ENCODE measurements around the gene DBN1. TPM values are rescaled to one million over a fixed set of nuclear protein-coding genes. Genes with fewer than 3 reads are reported as not detected.
A peak's percentile ranks its signal among the peaks of the same experiment; 100 is the strongest.

DBN1 gene
- total and polyA plus RNA-seq, 9 of the 15 experiments (the other 6 are each of a cell fraction or from before 2014, with no cell fraction given) = 0.25 to 87.2 (median 27.9) TPM

GRCh38 chr5:177508837-177509236 is 35.4 kb upstream of the DBN1 start:
- ATAC-seq (peak; percentile 64), DNase-seq (ENCODE audit: extremely low read depth in 1 of 4, low spot score in 3 of 4) (peak in 2 of 4 experiments; percentile 70 to 83), FAIRE-seq (peak; percentile 94)
- Histone ChIP-seq H3K27me3 (ENCODE audit: control insufficient read depth in 2 of 2, insufficient read depth in 2 of 2, low read length in 2 of 2) (no peaks in the 10 kb centered on the region), H3K9me1 (ENCODE audit: control insufficient read depth, insufficient read depth, low read length) (no peaks in the 10 kb centered on the region), H3K9ac (ENCODE audit: insufficient read depth in 1 of 2, low read depth in 2 of 2, low read length in 2 of 2) (peak overlapping the region; percentile 66 to 89), H3K79me2 (ENCODE audit: control insufficient read depth, insufficient read depth, low read length) (peaks cover 15% of the 10 kb centered on the region; the same call in 2 of the 3 replicates), H3K4me1 (replicated peaks in 1 of 2; ENCODE audit: control insufficient read depth in 2 of 2, insufficient read depth in 2 of 2, low read length in 2 of 2) (peaks cover 27 to 65% of the 10 kb centered on the region in 2 experiments), H3K27ac (ENCODE audit: extremely low read depth, low read depth, low read length) (peak overlapping the region; percentile 80), H2AFZ (ENCODE audit: low read depth, low read length) (peak overlapping the region; percentile 69), H3K4me2 (ENCODE audit: insufficient read depth, low read length) (peak overlapping the region; percentile 75), H3K4me3 (peak overlapping the region; percentile 37), H3K36me3 (ENCODE audit: control insufficient read depth, insufficient read depth, low read length) (peaks cover 62% of the 10 kb centered on the region), H4K20me1 (replicated peaks; ENCODE audit: control insufficient read depth, insufficient read depth, low read length) (no peaks in the 10 kb centered on the region), H3K9me3 (replicated peaks; ENCODE audit: control insufficient read depth, insufficient read depth, low read depth, low read length) (no peaks in the 10 kb centered on the region)
- in situ Hi-C loops (cut with MboI) = no loop called here
- WGBS (ENCODE audit: insufficient coverage, low coverage, missing lambda C conversion rate) = 3% methylated on average over 7 of the region's 8 CpGs
- POLR2A ChIA-PET = interaction anchor here (0.5 to 4.5 kb wide), 10 partner anchors 8 to 695 kb away, joined by 3 to 26 read pairs (median 4); partner anchors contain the start of genes HNRNPAB and PDLIM7
- intact Hi-C loops (cut with micrococcal nuclease) = no loop called here
- CTCF ChIA-PET (ENCODE audit: low intra/inter-chr PET ratio) = no interaction called here
- no TSS peak for BruUV-seq (replicated peaks)
- TF ChIP-seq TOE1 (IDR thresholded peaks at IDR 0.05; ENCODE audit: borderline replicate concordance) = no peak
- TF ChIP-seq TOE1 (CRISPR knock-in tag; IDR thresholded peaks at IDR 0.05; ENCODE audit: borderline replicate concordance, low read depth) = no peak
- peak; percentile 94; the same call in 1 of the 2 replicates for TF ChIP-seq ZBTB7A (IDR thresholded peaks at IDR 0.05; ENCODE audit: borderline replicate concordance, control insufficient read depth, low read depth, low read length)
- no peak for TF ChIP-seq TAF9B (IDR thresholded peaks at IDR 0.05; ENCODE audit: partially characterized antibody)
- peak; percentile 79 for TF ChIP-seq TAL1 (IDR thresholded peaks at IDR 0.05)
- TF ChIP-seq, protein P1, sequence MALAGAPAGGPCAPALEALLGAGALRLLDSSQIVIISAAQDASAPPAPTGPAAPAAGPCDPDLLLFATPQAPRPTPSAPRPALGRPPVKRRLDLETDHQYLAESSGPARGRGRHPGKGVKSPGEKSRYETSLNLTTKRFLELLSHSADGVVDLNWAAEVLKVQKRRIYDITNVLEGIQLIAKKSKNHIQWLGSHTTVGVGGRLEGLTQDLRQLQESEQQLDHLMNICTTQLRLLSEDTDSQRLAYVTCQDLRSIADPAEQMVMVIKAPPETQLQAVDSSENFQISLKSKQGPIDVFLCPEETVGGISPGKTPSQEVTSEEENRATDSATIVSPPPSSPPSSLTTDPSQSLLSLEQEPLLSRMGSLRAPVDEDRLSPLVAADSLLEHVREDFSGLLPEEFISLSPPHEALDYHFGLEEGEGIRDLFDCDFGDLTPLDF (CRISPR knock-in tag; IDR thresholded peaks at IDR 0.05) = no peak
- TF ChIP-seq ZNF134 (CRISPR knock-in tag; conservative IDR thresholded peaks at IDR 0.05) = no peak
- TF ChIP-seq CHD7 (IDR thresholded peaks at IDR 0.05; ENCODE audit: low read depth, low read length) = no peak

Measured in K562 (cell line).